SK-N-MC (cell line): ENCODE measurements around the gene PLAGL1.

Source experiments
- EZH2 ChIP-seq: fragments of 200-600 bp; sonication (generic); IDR thresholded peaks from one replicate; pipeline ENCODE4 v1.6.1; 2017; ENCODE audit warnings: antibody characterized with exemption
- POLR2AphosphoS5 ChIP-seq: IDR thresholded peaks from 2 replicates; pipeline ENCODE4 v1.6.1; 2012; ENCODE audit warnings: mild to moderate bottlenecking, low read depth, low read length, borderline replicate concordance

DNA sequence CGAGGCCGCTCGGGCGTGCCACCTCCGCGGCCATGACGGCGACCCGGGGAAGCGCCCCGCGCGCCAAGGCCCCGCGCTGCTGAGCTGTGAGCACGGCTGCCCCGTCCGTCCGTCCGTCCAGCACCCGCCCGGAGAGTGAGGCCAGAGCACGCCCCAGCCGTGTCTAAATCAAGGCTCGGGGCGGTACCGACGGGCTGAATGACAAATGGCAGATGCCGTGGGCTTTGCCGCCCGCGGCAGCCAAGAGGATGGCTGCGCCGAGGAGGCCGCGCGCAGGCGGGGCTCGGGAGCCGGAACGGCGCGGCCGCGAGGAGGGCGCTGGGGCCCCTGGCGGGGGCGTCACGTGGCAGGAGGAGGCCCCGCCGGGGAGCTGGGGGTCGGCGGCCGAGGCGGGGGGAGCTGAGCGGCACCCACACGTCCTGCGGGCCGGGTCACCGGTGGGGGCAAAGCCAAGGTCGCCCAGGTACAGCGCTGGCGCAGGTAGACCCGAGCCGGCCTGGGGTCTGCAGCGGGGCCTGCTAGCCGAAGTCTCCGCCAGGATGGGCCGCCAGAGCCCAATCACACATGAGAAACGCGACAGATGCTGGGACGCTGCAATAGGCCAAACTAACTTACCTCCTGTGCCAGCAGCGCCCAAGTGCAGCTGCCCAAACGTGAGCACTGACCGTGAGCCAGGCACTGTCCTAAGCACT, at the start of gene PLAGL1:
- no peak for TF ChIP-seq EZH2
- TF ChIP-seq POLR2AphosphoS5 = no peak
